ENCODE results near the gene SNHG17. TPM values are rescaled to one million over a fixed set of nuclear protein-coding genes. Genes with fewer than 3 reads are reported as not detected.

SNHG17 gene
- total RNA-seq, 1 donor from 2014 or later: 39.3 TPM

DNA sequence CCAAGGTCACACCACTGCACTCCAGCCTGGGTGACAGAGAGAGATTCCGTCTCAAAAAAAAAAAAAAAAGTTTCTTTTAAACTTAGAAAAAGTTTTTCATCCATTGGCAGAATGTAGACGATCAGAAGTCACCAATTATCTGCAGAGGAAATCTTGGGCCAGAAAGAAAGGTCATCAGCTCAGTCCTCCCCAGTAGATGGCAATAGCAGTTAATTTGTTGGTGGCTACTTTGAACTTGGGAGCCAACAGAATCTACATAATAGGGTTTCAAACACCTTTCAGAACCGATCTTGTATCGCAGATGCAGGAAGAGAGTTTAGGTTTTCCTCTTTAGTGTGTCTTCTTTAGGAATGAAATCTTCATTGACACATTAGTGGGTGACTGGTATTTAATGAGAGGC is 47.2 kb downstream of the SNHG17 start:
- Histone ChIP-seq H3K4me2 (ENCODE audit: low read length) (no peak overlapping the region), H3K4me1 (ENCODE audit: insufficient read depth, low read length) (no peaks in the 10 kb centered on the region), H3K9ac (ENCODE audit: low read length) (no peak overlapping the region), H2AFZ (ENCODE audit: low read depth, low read length) (no peak overlapping the region), H3K27me3 (ENCODE audit: insufficient read depth, low read length) (peaks cover 22% of the 10 kb centered on the region), H4K20me1 (ENCODE audit: insufficient read depth, low read length) (no peaks in the 10 kb centered on the region), H3K4me3 (ENCODE audit: insufficient read depth, low read depth, low read length) (no peak overlapping the region), H3K27ac (ENCODE audit: low read depth, low read length) (no peak overlapping the region), H3K79me2 (ENCODE audit: insufficient read depth, low read length) (no peaks in the 10 kb centered on the region), H3K9me3 (ENCODE audit: insufficient read depth, low read depth, low read length) (peaks cover 3% of the 10 kb centered on the region), H3K36me3 (ENCODE audit: insufficient read depth, low read length) (no peaks in the 10 kb centered on the region)
- H3K27ac Mint-ChIP-seq (ENCODE audit: unreplicated experiment): no peak overlapping the region
- no peak overlapping the region for H3K4me3 Mint-ChIP-seq (ENCODE audit: unreplicated experiment)
- H3K27me3 Mint-ChIP-seq (ENCODE audit: low read depth, unreplicated experiment): peaks cover 29% of the 10 kb centered on the region
- H3K4me1 Mint-ChIP-seq (ENCODE audit: low read depth, unreplicated experiment): no peaks in the 10 kb centered on the region
- TF ChIP-seq, protein P1, sequence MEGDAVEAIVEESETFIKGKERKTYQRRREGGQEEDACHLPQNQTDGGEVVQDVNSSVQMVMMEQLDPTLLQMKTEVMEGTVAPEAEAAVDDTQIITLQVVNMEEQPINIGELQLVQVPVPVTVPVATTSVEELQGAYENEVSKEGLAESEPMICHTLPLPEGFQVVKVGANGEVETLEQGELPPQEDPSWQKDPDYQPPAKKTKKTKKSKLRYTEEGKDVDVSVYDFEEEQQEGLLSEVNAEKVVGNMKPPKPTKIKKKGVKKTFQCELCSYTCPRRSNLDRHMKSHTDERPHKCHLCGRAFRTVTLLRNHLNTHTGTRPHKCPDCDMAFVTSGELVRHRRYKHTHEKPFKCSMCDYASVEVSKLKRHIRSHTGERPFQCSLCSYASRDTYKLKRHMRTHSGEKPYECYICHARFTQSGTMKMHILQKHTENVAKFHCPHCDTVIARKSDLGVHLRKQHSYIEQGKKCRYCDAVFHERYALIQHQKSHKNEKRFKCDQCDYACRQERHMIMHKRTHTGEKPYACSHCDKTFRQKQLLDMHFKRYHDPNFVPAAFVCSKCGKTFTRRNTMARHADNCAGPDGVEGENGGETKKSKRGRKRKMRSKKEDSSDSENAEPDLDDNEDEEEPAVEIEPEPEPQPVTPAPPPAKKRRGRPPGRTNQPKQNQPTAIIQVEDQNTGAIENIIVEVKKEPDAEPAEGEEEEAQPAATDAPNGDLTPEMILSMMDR (IDR thresholded peaks at IDR 0.05; ENCODE audit: insufficient read depth, low read depth, low read length): no peak
- no peaks in the 10 kb centered on the region for H3K36me3 Mint-ChIP-seq (ENCODE audit: low read depth, unreplicated experiment)
- DNase-seq (ENCODE audit: low read depth) (no peak), FAIRE-seq (no peak)
- H3K9me3 Mint-ChIP-seq (ENCODE audit: unreplicated experiment): peaks cover 4% of the 10 kb centered on the region

DNA sequence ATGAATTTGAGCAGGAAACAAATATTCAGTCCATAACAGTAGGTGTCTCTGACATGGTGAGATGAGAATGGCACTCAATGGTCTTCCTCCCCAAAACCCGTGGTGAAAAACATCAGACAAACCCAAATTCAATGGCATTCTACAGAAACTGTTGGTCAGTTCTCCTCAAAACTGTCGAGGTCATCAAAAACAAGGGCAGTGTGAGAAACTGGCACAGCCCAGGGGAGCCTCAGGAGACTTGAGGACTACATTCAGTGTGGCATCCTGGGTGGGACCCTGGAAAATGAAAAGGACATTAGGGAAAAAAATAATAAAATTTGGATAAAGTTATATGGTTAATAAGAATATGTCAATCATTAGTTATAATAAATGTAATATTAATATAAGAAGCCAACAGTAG is 48.3 kb downstream of the SNHG17 start:
- TF ChIP-seq, protein P1 (IDR thresholded peaks at IDR 0.05; ENCODE audit: insufficient read depth, low read depth, low read length): no peak
- no peak for TF ChIP-seq EZH2 (IDR thresholded peaks at IDR 0.05; ENCODE audit: insufficient read depth, low read length)
- Histone ChIP-seq H3K9me3 (ENCODE audit: insufficient read depth, low read depth, low read length) (peaks cover 3% of the 10 kb centered on the region), H3K79me2 (ENCODE audit: insufficient read depth, low read length) (no peaks in the 10 kb centered on the region), H2AFZ (ENCODE audit: low read depth, low read length) (no peak overlapping the region), H3K9ac (ENCODE audit: low read length) (no peak overlapping the region), H3K4me2 (ENCODE audit: low read length) (no peak overlapping the region), H4K20me1 (ENCODE audit: insufficient read depth, low read length) (no peaks in the 10 kb centered on the region), H3K4me1 (ENCODE audit: insufficient read depth, low read length) (no peaks in the 10 kb centered on the region), H3K36me3 (ENCODE audit: insufficient read depth, low read length) (no peaks in the 10 kb centered on the region), H3K4me3 (ENCODE audit: insufficient read depth, low read depth, low read length) (no peak overlapping the region), H3K27me3 (ENCODE audit: insufficient read depth, low read length) (peaks cover 22% of the 10 kb centered on the region), H3K27ac (ENCODE audit: low read depth, low read length) (no peak overlapping the region)
- H3K9me3 Mint-ChIP-seq (ENCODE audit: unreplicated experiment): peaks cover 4% of the 10 kb centered on the region
- H3K36me3 Mint-ChIP-seq (ENCODE audit: low read depth, unreplicated experiment): no peaks in the 10 kb centered on the region
- H3K27me3 Mint-ChIP-seq (ENCODE audit: low read depth, unreplicated experiment): peaks cover 29% of the 10 kb centered on the region
- no peaks in the 10 kb centered on the region for H3K4me1 Mint-ChIP-seq (ENCODE audit: low read depth, unreplicated experiment)
- H3K27ac Mint-ChIP-seq (ENCODE audit: unreplicated experiment): no peak overlapping the region
- DNase-seq (ENCODE audit: low read depth): no peak
- no peak overlapping the region for H3K4me3 Mint-ChIP-seq (ENCODE audit: unreplicated experiment)
- FAIRE-seq: no peak

DNA sequence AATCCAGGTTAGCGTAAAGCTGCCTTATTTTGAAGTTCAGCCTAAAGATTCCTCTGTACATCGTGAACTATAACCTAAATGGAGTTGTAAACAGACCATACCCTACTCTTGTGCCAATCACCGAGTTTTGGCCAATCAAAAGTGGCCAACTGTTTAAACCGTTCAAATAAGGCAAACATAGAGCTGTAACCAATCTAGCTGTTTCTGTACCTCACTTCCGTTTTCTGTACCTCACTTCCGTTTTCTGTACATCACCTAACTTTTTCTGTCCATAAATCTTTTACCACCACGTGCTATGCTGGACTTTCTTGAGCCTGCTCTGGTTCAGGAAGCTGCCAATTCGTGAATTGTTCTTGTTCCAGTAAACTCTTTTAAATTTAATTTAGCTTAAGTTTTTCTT is 49.1 kb downstream of the SNHG17 start:
- Histone ChIP-seq H2AFZ (ENCODE audit: low read depth, low read length) (no peak overlapping the region), H3K79me2 (ENCODE audit: insufficient read depth, low read length) (no peaks in the 10 kb centered on the region), H3K4me2 (ENCODE audit: low read length) (no peak overlapping the region), H3K9me3 (ENCODE audit: insufficient read depth, low read depth, low read length) (peaks cover 3% of the 10 kb centered on the region), H3K4me1 (ENCODE audit: insufficient read depth, low read length) (no peaks in the 10 kb centered on the region), H3K4me3 (ENCODE audit: insufficient read depth, low read depth, low read length) (no peak overlapping the region), H4K20me1 (ENCODE audit: insufficient read depth, low read length) (no peaks in the 10 kb centered on the region), H3K9ac (ENCODE audit: low read length) (no peak overlapping the region), H3K27me3 (ENCODE audit: insufficient read depth, low read length) (peaks cover 23% of the 10 kb centered on the region), H3K27ac (ENCODE audit: low read depth, low read length) (no peak overlapping the region), H3K36me3 (ENCODE audit: insufficient read depth, low read length) (no peaks in the 10 kb centered on the region)
- DNase-seq (ENCODE audit: low read depth) (no peak), FAIRE-seq (no peak)
- TF ChIP-seq EZH2 (IDR thresholded peaks at IDR 0.05; ENCODE audit: insufficient read depth, low read length): no peak
- TF ChIP-seq, protein P1 (IDR thresholded peaks at IDR 0.05; ENCODE audit: insufficient read depth, low read depth, low read length): no peak
- no peak overlapping the region for H3K27ac Mint-ChIP-seq (ENCODE audit: unreplicated experiment)
- H3K27me3 Mint-ChIP-seq (ENCODE audit: low read depth, unreplicated experiment): peaks cover 29% of the 10 kb centered on the region
- H3K36me3 Mint-ChIP-seq (ENCODE audit: low read depth, unreplicated experiment): no peaks in the 10 kb centered on the region
- H3K9me3 Mint-ChIP-seq (ENCODE audit: unreplicated experiment): peaks cover 4% of the 10 kb centered on the region
- H3K4me1 Mint-ChIP-seq (ENCODE audit: low read depth, unreplicated experiment): no peaks in the 10 kb centered on the region
- H3K4me3 Mint-ChIP-seq (ENCODE audit: unreplicated experiment): no peak overlapping the region

Data from astrocyte (in vitro differentiated cells and primary cell).